Measurements from ENCODE around the gene CLCF1.
A peak's percentile ranks its signal among the peaks of the same experiment; 100 is the strongest.

CLCF1 gene

DNA sequence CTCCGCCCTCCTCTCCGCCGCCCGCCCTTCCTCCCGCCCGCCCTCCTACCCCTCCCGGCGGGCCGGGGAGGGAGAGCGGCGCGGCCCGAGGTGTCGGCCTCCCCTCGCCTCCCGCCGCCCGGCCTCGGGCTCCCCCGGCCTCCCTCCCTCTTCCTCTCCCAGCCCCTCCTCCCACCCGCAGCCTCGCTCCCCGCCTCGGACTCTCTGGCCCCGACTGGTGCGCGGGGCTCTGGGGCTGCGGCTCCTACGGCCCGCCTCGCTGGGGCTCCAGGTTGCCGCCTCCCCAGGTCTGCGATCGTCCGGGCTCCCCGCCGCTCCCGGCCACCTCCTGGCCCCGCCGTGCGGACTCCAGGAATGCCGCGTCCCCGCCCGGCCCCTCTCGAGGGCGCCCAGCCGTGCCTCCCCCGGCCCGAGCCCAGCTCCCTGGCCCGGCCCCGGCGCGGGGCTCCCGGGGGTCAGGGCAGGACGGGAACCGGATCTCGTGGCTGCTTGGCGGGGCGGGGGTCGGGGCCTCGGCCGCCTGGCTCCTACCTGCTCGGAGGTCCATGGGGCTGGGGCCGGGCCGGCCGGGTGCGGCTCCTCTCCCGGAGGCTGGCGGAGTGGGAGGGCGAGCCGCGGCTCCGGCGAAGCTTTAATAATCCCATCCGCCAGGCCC lies at the start of gene CLCF1:
CLCF1 (minus strand) TSS at position 606 of the 655 bp plus-strand sequence; CDS start at position 547, 59 bp downstream.
- DNase-seq: peak; percentile 38 to 50

GRCh38 chr11:67422891-67423290 lies 49.5 kb upstream of the CLCF1 start:
- DNase-seq: no peak

- DNase-seq: no peak
Observed at GRCh38 chr11:67421430-67422031, 48.1 kb upstream of the CLCF1 start.

- DNase-seq: peak; percentile 99 to 100
Observed at GRCh38 chr11:67420646-67421429, 47.4 kb upstream of the CLCF1 start.

DNA sequence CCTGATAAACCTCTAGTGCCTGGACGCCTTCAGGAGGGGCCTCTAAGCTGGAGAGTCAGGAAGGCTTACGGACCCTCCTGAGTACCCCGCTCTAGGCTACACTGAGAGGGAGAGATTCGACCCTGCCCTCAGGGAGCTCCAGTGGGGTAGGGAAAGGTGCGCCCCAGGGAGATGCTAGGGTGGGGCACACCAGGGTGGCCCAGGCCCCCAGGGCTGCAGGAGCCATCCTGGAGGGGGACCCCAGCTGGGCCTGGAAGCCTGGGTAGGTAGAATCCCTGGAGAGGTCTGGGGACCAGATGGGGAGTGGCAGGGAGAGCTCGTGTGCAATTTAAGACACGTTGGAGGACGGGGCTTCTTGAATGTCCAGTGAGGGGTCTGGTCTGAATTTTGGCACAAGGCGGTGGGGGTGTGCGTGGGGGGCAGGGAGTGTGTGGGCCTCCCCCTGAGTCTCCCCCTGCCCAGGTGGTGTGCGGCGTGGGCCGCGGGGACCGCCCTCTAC lies 46.8 kb upstream of the CLCF1 start:
- DNase-seq: peak; percentile 58 to 65

DNA sequence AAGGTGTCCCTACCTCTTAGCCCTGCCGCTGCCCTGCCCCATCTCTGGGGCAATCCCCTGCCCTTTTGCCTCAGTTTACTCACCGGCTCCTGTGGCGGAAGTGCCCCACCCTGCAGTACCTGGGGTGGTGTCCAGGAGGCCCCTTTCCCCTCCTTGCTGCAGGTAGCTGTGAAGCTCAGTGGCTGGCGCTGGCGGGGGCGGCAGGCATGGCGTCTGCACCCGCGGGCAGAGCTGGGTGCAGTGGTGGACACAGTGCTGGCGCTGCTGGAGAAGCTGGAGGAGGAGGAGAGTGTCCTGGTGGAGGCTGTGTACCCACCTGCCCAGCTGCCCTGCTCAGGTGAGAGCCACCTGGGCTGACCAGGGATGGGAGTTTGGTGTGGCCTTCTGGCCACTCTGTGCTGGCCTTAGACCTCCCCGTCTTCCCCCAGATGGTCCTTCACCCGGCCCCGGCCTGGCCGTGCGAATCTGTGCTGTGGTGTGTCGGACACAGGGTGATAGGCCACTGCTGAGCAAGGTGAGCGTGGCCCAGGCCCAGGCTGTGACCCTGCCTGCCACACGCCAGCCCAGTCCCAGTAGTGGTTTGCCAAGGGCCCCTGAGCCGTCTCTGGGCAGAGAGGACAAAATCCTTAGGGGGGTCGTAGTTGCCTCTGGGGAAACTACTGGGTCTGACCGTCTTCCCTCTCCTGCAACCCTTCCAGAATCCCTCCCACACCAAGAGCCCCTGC lies 46.1 kb upstream of the CLCF1 start:
- DNase-seq: peak in 1 of 2 experiments; percentile 41

DNA sequence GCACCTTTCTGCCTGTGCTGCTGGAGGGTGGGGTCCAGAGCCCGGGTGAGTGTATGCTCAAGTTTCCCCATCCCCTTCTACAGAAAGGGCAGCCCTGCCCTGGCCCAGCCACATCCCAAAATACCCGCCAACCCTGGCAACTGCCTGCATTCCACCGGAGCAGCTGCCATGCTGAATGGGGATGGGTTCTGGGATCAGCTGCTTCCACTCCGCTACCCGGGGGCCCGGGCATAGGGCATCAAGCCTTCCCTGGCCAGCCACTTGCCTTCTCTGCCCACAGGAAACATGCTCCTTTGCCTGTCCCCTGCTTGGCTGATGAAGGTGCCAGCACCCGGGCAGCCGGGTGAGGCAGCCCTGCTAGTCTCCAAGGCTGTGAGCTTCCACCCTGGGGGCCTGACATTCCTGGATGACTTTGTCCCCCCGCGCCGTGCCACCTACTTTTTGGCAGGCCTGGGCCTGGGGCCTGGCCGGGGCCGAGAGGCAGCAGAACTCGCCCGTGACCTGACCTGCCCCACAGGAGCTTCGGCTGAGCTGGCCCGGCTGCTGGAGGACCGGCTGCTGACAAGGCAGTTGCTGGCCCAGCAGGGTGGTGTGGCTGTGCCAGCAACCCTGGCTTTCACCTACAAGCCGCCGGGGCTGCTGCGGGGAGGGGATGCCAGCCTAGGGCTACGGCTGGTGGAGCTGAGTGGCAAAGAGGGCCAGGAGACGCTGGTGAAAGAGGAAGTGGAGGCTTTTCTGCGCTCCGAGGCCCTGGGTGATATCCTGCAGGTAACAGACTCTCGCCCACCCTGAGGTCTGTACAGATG lies 45.3 kb upstream of the CLCF1 start:
- DNase-seq: peak; percentile 53 to 59

GRCh38 chr11:67417425-67417824 lies 44.0 kb upstream of the CLCF1 start:
- DNase-seq: no peak

GRCh38 chr11:67416416-67417335 lies 43.3 kb upstream of the CLCF1 start:
- DNase-seq: peak in 1 of 2 experiments; percentile 62

DNA sequence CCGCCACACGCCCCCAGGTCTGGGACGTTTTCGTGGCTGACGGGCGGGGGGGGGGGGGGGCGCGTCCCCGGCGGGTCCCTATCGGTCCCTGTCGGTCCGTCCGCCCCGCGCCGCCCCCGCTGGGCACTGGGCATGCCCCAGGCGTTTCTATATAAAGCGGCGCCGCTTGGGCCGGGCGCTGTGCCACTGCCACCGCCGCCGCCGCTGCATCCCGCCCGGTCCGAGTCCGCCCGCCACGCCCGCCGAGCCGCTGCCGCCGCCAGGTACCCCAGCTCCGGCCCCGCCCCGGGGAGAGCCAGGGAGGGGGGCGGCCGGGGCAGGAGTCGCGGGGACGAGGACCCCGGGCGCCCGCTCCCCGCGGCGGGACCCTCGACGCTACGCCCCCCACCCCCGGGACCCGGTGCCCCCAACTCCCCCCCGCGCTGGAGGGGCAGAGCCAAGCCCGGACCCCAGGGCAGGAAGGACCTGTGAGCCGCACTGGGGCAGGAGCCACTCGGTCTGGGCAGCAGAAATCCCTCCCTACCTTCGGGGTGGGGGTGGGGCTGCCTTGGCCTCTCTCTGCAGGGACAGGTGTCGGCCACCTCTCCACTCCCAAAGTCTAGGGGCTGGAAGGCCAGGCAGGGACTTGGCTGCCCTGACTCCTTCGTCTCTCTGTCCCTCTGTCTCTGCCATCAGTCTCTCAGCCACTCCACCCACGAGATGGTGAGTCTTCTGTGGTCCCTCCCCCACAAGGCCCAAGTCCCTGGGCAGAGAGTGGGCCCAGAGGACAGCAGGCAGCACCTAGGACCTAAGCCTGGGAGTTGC lies 42.3 kb upstream of the CLCF1 start, which contains the start of gene CARNS1:
CARNS1 (plus strand) TSS at position 178 of the 804 bp plus-strand sequence; CDS start at position 700, 522 bp downstream.
- peak in 1 of 2 experiments; percentile 41 for DNase-seq

- peak in 1 of 2 experiments; percentile 25 for DNase-seq
Observed at GRCh38 chr11:67413266-67413849, 40.0 kb upstream of the CLCF1 start.

- DNase-seq: peak in 1 of 2 experiments; percentile 24
Observed at GRCh38 chr11:67412495-67413179, 39.2 kb upstream of the CLCF1 start.

DNA sequence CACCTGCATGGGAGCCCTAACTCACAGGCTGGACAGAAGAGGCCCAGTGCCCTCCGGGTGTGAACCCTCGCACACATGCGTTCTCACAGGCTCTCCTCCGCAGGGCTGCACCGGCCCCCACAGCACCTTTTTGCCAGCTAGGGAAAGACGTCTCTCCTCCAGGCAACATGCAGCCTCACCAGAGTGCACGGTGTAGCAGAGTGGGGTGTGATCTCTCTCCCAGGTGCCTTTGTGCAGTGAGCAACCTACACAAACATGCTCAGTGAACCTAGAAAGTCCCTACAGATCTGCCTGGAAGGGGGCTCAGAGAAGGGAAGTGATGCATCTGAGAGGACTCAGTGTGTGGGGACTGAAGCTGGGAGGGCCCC lies 38.4 kb upstream of the CLCF1 start:
- DNase-seq: peak in 1 of 2 experiments; percentile 33

DNA sequence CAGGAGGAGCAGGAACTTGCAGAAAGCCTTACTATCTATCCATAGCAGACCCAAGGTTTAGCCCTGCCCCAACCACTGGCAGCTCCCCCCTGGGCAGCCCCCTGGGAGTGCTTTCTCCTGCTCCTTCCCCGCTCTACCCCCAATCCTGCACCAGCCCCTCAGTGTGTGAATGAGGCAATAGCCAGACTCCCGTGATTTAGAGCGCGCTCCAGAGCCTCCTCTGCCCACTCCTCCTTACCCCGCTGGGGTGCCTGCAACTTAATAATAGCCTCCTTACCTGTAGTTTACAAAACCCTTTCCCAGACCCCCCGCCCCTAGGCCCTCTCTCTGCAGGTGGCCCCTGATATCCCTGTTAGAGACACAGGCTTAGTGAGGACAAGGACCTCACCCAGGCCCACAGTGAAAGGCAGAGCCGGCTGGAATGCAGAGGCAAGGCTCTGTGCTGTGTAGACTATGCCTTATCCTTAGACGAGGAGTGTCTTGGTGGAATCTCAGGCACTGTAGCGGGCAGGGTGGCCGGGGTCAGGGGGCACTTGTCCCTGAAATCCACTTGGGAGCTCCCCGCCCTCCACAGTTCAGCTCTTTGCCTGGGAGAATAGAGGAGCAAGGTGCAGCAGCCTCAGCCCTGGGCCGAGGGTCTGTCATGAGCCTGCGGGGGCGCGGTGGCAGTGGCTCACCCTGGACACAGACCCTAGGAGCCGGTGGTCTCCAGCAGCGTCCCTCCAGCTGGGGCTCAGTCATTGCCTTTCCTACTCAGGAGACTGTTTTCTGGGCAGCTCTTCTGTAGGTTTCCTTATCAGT lies 37.8 kb upstream of the CLCF1 start:
- no peak for DNase-seq

DNA sequence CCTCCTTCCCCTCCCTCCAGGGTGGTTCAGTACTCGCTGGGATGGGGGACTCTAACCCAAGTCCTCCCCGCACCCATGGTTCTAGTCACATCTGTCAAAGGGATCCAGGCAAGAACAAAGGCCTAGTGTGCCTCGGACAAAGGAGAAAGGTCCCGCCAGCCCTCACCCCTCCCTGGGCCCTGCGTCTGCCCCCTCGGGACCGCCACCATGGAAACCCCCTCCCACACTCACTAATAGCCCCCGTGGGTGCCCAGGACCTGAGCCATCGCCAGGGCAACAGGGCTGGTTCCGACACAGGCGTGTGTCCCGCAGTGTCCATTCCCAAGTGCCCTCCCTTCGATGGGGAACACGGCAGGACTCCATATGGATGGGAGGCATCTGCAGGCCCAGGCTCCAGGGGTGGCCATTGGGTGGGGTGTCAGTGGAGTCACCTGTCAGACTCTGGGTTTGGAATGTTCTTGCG lies 37.0 kb upstream of the CLCF1 start:
- no peak for DNase-seq

- no peak for DNase-seq
Observed at GRCh38 chr11:67409781-67410368, 36.5 kb upstream of the CLCF1 start.

- peak; percentile 76 to 81 for DNase-seq
Observed at GRCh38 chr11:67409261-67409666, 35.9 kb upstream of the CLCF1 start.
